Kidney (tissue), 14 donors: ENCODE data around the gene CXADR. TPM values are rescaled to one million over a fixed set of nuclear protein-coding genes. Genes with fewer than 3 reads are reported as not detected.

ENCODE experiments used
- DNase-seq, 5 donors: peaks; one replicate each; pipeline ENCODE4 v3.0.0-alpha.2; 2013 to 2020
- FAIRE-seq: peaks from 2 replicates; lab custom pipeline; 2012; peaks lifted over from hg19 to GRCh38; lab: Jason Lieb, UNC
- H3K27ac ChIP-seq, 2 donors: one replicate each; pipeline ENCODE4 v1.7.0; 2013; ENCODE audit warnings: low read depth in 2 of 2, low read length in 2 of 2, inconsistent platforms in 1 of 2
- H3K27me3 ChIP-seq: one replicate; pipeline ENCODE4 v1.7.1; 2013; ENCODE audit warnings: low read length, inconsistent platforms; ENCODE audit not compliant: control insufficient read depth, insufficient read depth
- H3K36me3 ChIP-seq, 3 donors: one replicate each; pipeline versions ENCODE4 v1.7.0 to v1.7.1; 2013; ENCODE audit warnings: low read length in 3 of 3, control low read depth in 1 of 3, inconsistent platforms in 1 of 3; ENCODE audit not compliant: insufficient read depth in 3 of 3, control insufficient read depth in 2 of 3
- H3K4me1 ChIP-seq, 3 donors: one replicate each; pipeline versions ENCODE4 v1.7.0 to v1.7.1; 2013; ENCODE audit warnings: low read length in 3 of 3, inconsistent platforms in 1 of 3, low read depth in 1 of 3; ENCODE audit not compliant: control insufficient read depth in 2 of 3, insufficient read depth in 2 of 3
- H3K4me3 ChIP-seq, 3 donors: one replicate each; pipeline versions ENCODE4 v1.7.0 to v1.8.1; 2013; ENCODE audit warnings: low read length in 3 of 3, control low read depth in 1 of 3, inconsistent platforms in 1 of 3
- H3K9ac ChIP-seq, 3 donors: one replicate each; pipeline versions ENCODE4 v1.7.0 to v1.7.1; 2013; ENCODE audit warnings: low read length in 3 of 3, control low read depth in 1 of 3, inconsistent platforms in 1 of 3
- H3K9me3 ChIP-seq, 3 donors: one replicate each; pipeline versions ENCODE4 v1.7.0 to v1.7.1; 2013; ENCODE audit warnings: low read length in 3 of 3, control low read depth in 1 of 3, inconsistent platforms in 1 of 3; ENCODE audit not compliant: control insufficient read depth in 2 of 3, insufficient read depth in 1 of 3
- CTCF ChIP-seq: IDR thresholded peaks from 3 replicates; pipeline ENCODE4 v1.5.1; 2012; ENCODE audit warnings: mild to moderate bottlenecking, moderate library complexity, borderline replicate concordance; ENCODE audit not compliant: insufficient read depth; ENCODE audit errors: extremely low read depth
- intact Hi-C: fragments of 100-400 bp; cut with DNase I; formaldehyde crosslinking; loops from one replicate; pipeline ENCODE4 v1.11.1; 2022
- polyA plus RNA-seq: library from polyadenylated mRNA; stranded (reverse); fragments of 350-450 nt; fragmentation: Illumina TruSeq; extraction: RNeasy Lipid Tissue Mini Kit (QIAGEN cat#74804); gene quantifications from one replicate; pipeline ENCODE4 v1.2.3, GENCODE V29; 2014; ENCODE audit warnings: low read depth, low replicate concordance; ENCODE audit not compliant: insufficient read depth
- total RNA-seq: library from RNA; stranded (reverse); fragmentation: NEBNext Ultra II Directional; extraction: Animal tissue kit (Norgen Biotek cat#: 25700); gene quantifications from one replicate; pipeline ENCODE4 v1.2.1, GENCODE V29; 2021
- donor health status: control.
- donor health status: control.
- donor health status: control.
- donor health status: control.
- donor health status: control.
- donor health status: DM: yes; HTN: yes; CAD: no.
- donor health status: Normal renal cell carcinoma (clear cell type).

Gene CXADR
- total and polyA plus RNA-seq, 2 donors from 2014 or later: 5.2 to 34.4 TPM

- intact Hi-C loops: no loop called here
Measured at GRCh38 chr21:17611414-17612022, 98.7 kb downstream of the CXADR start.

DNA sequence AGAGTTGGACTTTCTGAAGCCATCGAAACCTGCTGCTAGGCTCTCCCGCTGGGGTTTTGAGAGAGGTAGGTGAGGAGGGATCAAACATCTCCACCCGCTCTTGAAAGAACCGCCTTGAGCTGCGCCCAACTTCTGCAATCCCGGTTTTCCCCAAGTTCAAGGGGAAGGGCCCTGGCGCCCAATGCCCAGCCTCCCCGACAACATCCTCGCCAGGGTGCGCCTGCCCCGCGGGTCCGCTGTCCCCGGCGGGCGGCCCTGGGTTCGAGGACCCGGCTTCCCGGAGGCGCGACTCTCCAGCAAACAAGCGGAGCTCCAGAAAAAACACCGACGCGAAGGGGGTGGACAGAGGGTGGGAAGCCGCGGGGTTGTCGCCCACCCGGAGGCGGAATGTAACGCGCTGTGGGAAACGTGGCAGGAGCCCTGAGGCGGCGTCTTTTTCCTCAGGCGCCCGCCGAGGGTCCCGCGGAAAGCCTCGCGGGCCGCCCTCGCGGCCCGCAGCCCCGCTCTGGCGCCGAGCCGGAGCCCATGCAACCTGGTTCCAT, 99.3 kb downstream of the CXADR start:
- Histone ChIP-seq H3K9ac (peak overlapping the region; percentile 70 to 97 (median 91)), H3K27me3 (no peaks in the 10 kb centered on the region), H3K27ac (peak overlapping the region; percentile 83 to 87), H3K4me3 (peak overlapping the region; percentile 73 to 86 (median 74)), H3K36me3 (peaks cover 0 to 6% (median 3%) of the 10 kb centered on the region in 3 donors), H3K4me1 (peaks cover 0 to 5% (median 3%) of the 10 kb centered on the region in 3 donors), H3K9me3 (no peaks in the 10 kb centered on the region)
- FAIRE-seq (no peak), DNase-seq (peak in 2 of 5 donors; percentile 74 to 84)
- intact Hi-C loops: no loop called here
- TF ChIP-seq CTCF: no peak

More at GRCh38 chr21:17611414-17612022, 98.7 kb downstream of the CXADR start:
- Histone ChIP-seq H3K9me3 (no peaks in the 10 kb centered on the region), H3K36me3 (peaks cover 0 to 6% (median 3%) of the 10 kb centered on the region in 3 donors), H3K4me3 (peak overlapping the region; percentile 73 to 86 (median 74)), H3K27ac (peak overlapping the region; percentile 83 to 87), H3K27me3 (no peaks in the 10 kb centered on the region), H3K4me1 (peaks cover 0 to 5% (median 3%) of the 10 kb centered on the region in 3 donors), H3K9ac (peak overlapping the region; percentile 70 to 97 (median 91))
- TF ChIP-seq CTCF: no peak
- DNase-seq: peak; percentile 87 to 96 (median 91)
- FAIRE-seq: no peak

- intact Hi-C loops: no loop called here
- Histone ChIP-seq H3K9me3 (no peaks in the 10 kb centered on the region), H3K4me1 (peaks cover 0 to 5% (median 3%) of the 10 kb centered on the region in 3 donors), H3K27me3 (no peaks in the 10 kb centered on the region), H3K9ac (peak within 1 kb of the TSS; percentile 70 to 97 (median 91)), H3K36me3 (peaks cover 0 to 3% (median 2%) of the 10 kb centered on the region in 3 donors), H3K27ac (peak within 1 kb of the TSS; percentile 83 to 87), H3K4me3 (peak within 1 kb of the TSS; percentile 73 to 86 (median 74))
- TF ChIP-seq CTCF: no peak
- DNase-seq: peak; percentile 77 to 94 (median 89)
- no peak for FAIRE-seq
Measured at GRCh38 chr21:17612565-17613241, 99.9 kb downstream of the CXADR start, which contains the start of gene BTG3. Gene BTG3, minus strand, starts transcription at chr21:17612901. Its CDS starts 3,757 bp downstream, at chr21:17609144.
